ENCODE data around the gene C1orf50.

C1orf50 gene

GRCh38 chr1:42730988-42731387 lies 36.1 kb upstream of the C1orf50 start:
- ChIA-PET CTCF (no interaction called here), POLR2A (no interaction called here)
- TF ChIP-seq, protein P1, sequence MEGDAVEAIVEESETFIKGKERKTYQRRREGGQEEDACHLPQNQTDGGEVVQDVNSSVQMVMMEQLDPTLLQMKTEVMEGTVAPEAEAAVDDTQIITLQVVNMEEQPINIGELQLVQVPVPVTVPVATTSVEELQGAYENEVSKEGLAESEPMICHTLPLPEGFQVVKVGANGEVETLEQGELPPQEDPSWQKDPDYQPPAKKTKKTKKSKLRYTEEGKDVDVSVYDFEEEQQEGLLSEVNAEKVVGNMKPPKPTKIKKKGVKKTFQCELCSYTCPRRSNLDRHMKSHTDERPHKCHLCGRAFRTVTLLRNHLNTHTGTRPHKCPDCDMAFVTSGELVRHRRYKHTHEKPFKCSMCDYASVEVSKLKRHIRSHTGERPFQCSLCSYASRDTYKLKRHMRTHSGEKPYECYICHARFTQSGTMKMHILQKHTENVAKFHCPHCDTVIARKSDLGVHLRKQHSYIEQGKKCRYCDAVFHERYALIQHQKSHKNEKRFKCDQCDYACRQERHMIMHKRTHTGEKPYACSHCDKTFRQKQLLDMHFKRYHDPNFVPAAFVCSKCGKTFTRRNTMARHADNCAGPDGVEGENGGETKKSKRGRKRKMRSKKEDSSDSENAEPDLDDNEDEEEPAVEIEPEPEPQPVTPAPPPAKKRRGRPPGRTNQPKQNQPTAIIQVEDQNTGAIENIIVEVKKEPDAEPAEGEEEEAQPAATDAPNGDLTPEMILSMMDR (IDR thresholded peaks at IDR 0.05; ENCODE audit: control extremely low read depth, extremely low read depth, low read depth, missing control alignments): peak; percentile 10
- DNase-seq (ENCODE audit: extremely low spot score): no peak

- no peak for DNase-seq (ENCODE audit: extremely low spot score)
- CTCF ChIA-PET: no interaction called here
- TF ChIP-seq, protein P1 (IDR thresholded peaks at IDR 0.05; ENCODE audit: control extremely low read depth, extremely low read depth, low read depth, missing control alignments): no peak
- POLR2A ChIA-PET: interaction anchor here (0.5 kb wide), 1 partner anchor 95 kb away, joined by 3 read pairs; no protein-coding TSS in a partner anchor
These were observed 35.5 kb upstream of the C1orf50 start for GRCh38 chr1:42731585-42731984.

DNA sequence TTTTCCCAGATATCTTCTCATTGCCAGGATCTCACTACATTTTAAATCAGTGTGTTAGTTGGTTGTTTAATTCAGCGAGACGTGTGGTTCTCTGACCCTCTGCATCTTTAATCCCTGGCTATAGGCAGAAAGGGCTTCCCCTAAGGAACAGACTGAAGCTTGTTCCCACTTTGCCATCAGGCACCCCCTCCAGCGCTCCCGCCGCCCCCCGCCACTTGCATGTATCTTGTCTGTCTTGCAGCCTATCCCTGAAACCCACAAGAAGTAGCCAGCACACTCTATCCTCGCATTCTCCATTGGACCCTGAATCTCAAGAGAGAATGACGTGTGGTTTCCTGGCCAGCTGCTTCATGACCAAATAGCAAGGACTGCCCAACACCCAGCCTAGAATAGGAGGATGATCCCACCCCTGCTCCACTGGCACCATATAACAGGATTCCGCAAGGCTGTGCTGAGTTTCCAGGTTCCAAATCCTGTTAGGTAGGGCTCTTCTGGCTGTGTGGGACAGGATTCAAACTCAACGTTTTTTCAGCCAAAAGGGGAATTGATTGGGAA lies 34.8 kb upstream of the C1orf50 start:
- no peak for DNase-seq (ENCODE audit: extremely low spot score)
- POLR2A ChIA-PET: interaction anchor here (0.5 kb wide), 1 partner anchor 96 kb away, joined by 3 read pairs; no protein-coding TSS in a partner anchor
- CTCF ChIA-PET: no interaction called here
- TF ChIP-seq, protein P1 (IDR thresholded peaks at IDR 0.05; ENCODE audit: control extremely low read depth, extremely low read depth, low read depth, missing control alignments): no peak

DNA sequence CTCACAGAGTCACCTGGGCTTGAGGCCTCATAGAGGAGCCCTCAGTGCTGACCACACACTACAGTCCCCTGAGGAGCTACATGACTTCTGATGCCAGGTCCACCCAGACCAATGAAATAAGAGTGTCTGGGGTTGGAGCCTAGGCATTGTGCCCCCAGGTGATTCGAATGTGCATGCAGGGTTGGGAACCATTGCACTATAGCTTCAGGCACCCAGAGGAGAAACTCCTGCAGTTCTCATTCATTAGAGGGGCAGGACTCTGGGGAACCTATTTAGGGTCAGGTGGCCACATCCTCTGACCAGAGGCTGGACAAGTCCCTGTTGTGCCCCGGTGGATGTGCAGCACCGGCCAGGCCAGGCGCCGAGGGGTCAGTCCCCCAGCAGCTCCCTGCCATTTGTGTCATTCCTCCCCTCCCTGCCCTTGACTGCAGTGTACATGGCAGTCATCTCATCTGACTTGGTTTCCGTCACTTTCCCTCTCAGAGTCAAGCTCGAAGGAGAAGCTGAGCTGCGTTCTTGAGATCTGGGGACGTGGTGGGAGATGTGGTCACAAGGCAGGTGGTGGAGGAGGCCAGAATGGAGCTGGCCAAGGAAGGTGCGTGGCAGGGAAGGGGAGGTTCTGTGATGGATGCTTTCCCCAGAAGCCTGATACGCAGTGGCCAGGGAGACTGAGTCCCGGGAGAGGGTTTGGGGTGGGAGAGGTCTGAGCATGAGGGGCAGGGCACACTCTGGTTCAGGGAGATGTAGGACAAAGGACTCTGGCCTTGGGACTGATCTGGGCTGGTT lies 33.4 kb upstream of the C1orf50 start:
- no peak for DNase-seq (ENCODE audit: extremely low spot score)
- POLR2A ChIA-PET: interaction anchor here (0.6 kb wide), 1 partner anchor 126 kb away, joined by 3 read pairs; no protein-coding TSS in a partner anchor
- TF ChIP-seq, protein P1 (IDR thresholded peaks at IDR 0.05; ENCODE audit: control extremely low read depth, extremely low read depth, low read depth, missing control alignments): no peak
- CTCF ChIA-PET: interaction anchor here (1.0 to 2.1 kb wide), 3 partner anchors 19 to 560 kb away, joined by 3 to 5 read pairs (median 5); no protein-coding TSS in a partner anchor

GRCh38 chr1:42734201-42735035 lies 32.6 kb upstream of the C1orf50 start:
- CTCF ChIA-PET: interaction anchor here (1.0 to 2.4 kb wide), 4 partner anchors 12 to 561 kb away, joined by 3 to 6 read pairs (median 5); no protein-coding TSS in a partner anchor
- POLR2A ChIA-PET: interaction anchor here (0.6 kb wide), 1 partner anchor 127 kb away, joined by 3 read pairs; no protein-coding TSS in a partner anchor
- DNase-seq (ENCODE audit: extremely low spot score): no peak
- TF ChIP-seq, protein P1 (IDR thresholded peaks at IDR 0.05; ENCODE audit: control extremely low read depth, extremely low read depth, low read depth, missing control alignments): no peak

- TF ChIP-seq, protein P1 (IDR thresholded peaks at IDR 0.05; ENCODE audit: control extremely low read depth, extremely low read depth, low read depth, missing control alignments): no peak
- POLR2A ChIA-PET: no interaction called here
- no peak for DNase-seq (ENCODE audit: extremely low spot score)
- CTCF ChIA-PET: interaction anchor here (2.4 kb wide), 1 partner anchor 12 kb away, joined by 6 read pairs; no protein-coding TSS in a partner anchor
These were observed 32.0 kb upstream of the C1orf50 start for GRCh38 chr1:42735056-42735455.

All from GM10248 (cell line).